HEK293T (cell line): Measurements from ENCODE around the gene RBM27.

ENCODE experiments used
- ARNT ChIP-seq: fragments of 450-650 bp; IDR thresholded peaks from 2 replicates; pipeline ENCODE4 v1.6.1; 2017; ENCODE audit warnings: mild to moderate bottlenecking
- BHLHE40 ChIP-seq: fragments of 450-650 bp; IDR thresholded peaks from 2 replicates; pipeline ENCODE4 v1.6.1; 2016; ENCODE audit warnings: mild to moderate bottlenecking, moderate library complexity, borderline replicate concordance
- ELF4 ChIP-seq: fragments of 450-650 bp; IDR thresholded peaks from 2 replicates; pipeline ENCODE4 v1.6.1; 2017; ENCODE audit warnings: antibody characterized with exemption
- FOXA1 ChIP-seq: fragments of 450-650 bp; IDR thresholded peaks from 2 replicates; pipeline ENCODE4 v1.6.1; 2016; ENCODE audit warnings: mild to moderate bottlenecking
- FOXM1 ChIP-seq: fragments of 450-650 bp; IDR thresholded peaks from 2 replicates; pipeline ENCODE4 v1.6.1; 2017; ENCODE audit warnings: mild to moderate bottlenecking, borderline replicate concordance
- HDGF ChIP-seq: fragments of 450-650 bp; IDR thresholded peaks from 2 replicates; pipeline ENCODE4 v1.6.1; 2017; ENCODE audit warnings: antibody characterized with exemption, borderline replicate concordance
- L3MBTL2 ChIP-seq: fragments of 450-650 bp; conservative IDR thresholded peaks from 2 replicates; pipeline ENCODE4 v1.6.1; 2016; ENCODE audit warnings: mild to moderate bottlenecking
- LEF1 ChIP-seq: fragments of 450-650 bp; IDR thresholded peaks from 2 replicates; pipeline ENCODE4 v1.6.1; 2017; ENCODE audit warnings: mild to moderate bottlenecking, borderline replicate concordance
- SP1 ChIP-seq: fragments of 450-650 bp; IDR thresholded peaks from 2 replicates; pipeline ENCODE4 v1.6.1; 2017
- TARDBP ChIP-seq: fragments of 450-650 bp; IDR thresholded peaks from 2 replicates; pipeline ENCODE4 v1.6.1; 2016
- ZNF384 ChIP-seq: fragments of 450-650 bp; IDR thresholded peaks from 2 replicates; pipeline ENCODE4 v1.6.1; 2016
- TF ChIP-seq, protein P1 (sequence below): fragments of 450-650 bp; IDR thresholded peaks from 2 replicates; pipeline ENCODE4 v1.6.1; 2016

DNA sequence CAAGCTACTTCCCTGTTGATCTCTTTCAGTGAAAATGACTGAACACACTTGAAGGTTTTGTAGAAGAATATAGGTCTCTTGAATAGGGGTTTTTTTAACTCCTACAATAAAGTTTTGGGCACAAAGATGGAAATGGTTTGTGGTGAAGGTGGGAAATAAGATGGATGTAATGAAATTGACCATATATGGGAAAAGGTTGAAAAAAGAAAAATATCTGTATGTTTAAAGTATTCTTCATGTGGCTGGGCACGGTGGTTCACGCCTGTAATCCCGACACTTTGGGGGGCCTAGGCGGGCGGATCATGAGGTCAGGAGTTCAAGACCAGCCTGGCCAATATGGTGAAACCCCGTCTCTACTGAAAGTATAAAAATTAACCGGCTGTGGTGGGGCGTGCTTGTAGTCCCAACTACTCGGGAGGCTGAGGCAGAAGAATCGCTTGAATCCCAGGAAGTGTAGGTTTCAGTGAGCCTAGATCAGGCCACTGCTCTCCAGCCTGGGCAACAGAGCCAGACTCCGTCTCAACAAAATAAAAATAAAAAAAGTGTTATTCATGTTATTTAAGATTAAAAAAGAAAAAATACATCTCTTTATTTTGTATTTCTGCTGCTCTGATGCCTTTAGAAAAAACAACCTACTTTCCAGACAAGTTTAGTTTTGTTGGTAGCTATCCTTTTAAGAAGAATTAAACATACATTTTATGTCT, 2.2 kb downstream of the RBM27 start:
- no peak for TF ChIP-seq FOXM1
- TF ChIP-seq, protein P1, sequence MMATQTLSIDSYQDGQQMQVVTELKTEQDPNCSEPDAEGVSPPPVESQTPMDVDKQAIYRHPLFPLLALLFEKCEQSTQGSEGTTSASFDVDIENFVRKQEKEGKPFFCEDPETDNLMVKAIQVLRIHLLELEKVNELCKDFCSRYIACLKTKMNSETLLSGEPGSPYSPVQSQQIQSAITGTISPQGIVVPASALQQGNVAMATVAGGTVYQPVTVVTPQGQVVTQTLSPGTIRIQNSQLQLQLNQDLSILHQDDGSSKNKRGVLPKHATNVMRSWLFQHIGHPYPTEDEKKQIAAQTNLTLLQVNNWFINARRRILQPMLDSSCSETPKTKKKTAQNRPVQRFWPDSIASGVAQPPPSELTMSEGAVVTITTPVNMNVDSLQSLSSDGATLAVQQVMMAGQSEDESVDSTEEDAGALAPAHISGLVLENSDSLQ, result no peak
- no peak for TF ChIP-seq ZNF384
- no peak for TF ChIP-seq L3MBTL2
- no peak for TF ChIP-seq TARDBP
- TF ChIP-seq HDGF, result no peak
- no peak for TF ChIP-seq LEF1
- TF ChIP-seq SP1, result no peak
- no peak for TF ChIP-seq ELF4
- TF ChIP-seq ARNT, result no peak
- no peak for TF ChIP-seq FOXA1
- TF ChIP-seq BHLHE40, result no peak
